Amniotic epithelial cell (primary cell): Measurements from ENCODE around the gene KCTD5.

Experiments
- DNase-seq: peaks from one replicate; pipeline ENCODE4 v3.0.0-alpha.2; 2010; ENCODE audit warnings: low read depth

KCTD5 gene

GRCh38 chr16:2726923-2727322 is 44.6 kb downstream of the KCTD5 start:
- no peak for DNase-seq

- no peak for DNase-seq
These were observed 45.7 kb downstream of the KCTD5 start for GRCh38 chr16:2728034-2728433.

GRCh38 chr16:2734844-2735515 is 52.7 kb downstream of the KCTD5 start:
- peak; percentile 7 for DNase-seq

GRCh38 chr16:2736476-2737237 is 54.3 kb downstream of the KCTD5 start:
- DNase-seq, result no peak

GRCh38 chr16:2737238-2737605 is 54.9 kb downstream of the KCTD5 start:
- DNase-seq, result no peak

GRCh38 chr16:2737895-2738418 is 55.6 kb downstream of the KCTD5 start:
- no peak for DNase-seq

GRCh38 chr16:2738615-2739014 is 56.3 kb downstream of the KCTD5 start:
- DNase-seq, result no peak

- no peak for DNase-seq
These were observed 57.5 kb downstream of the KCTD5 start for GRCh38 chr16:2739625-2740430.

- DNase-seq, result no peak
These were observed 58.2 kb downstream of the KCTD5 start for GRCh38 chr16:2740476-2740875.

GRCh38 chr16:2741168-2741567 is 58.8 kb downstream of the KCTD5 start:
- no peak for DNase-seq

GRCh38 chr16:2742323-2743006 is 60.1 kb downstream of the KCTD5 start:
- DNase-seq, result no peak

- DNase-seq, result no peak
These were observed 60.9 kb downstream of the KCTD5 start for GRCh38 chr16:2743007-2743810.

GRCh38 chr16:2744711-2745110 is 62.4 kb downstream of the KCTD5 start:
- DNase-seq, result no peak

- DNase-seq, result no peak
These were observed 63.0 kb downstream of the KCTD5 start for GRCh38 chr16:2745116-2745890.

- DNase-seq, result no peak
These were observed 63.6 kb downstream of the KCTD5 start for GRCh38 chr16:2745961-2746360.

GRCh38 chr16:2748757-2749455 is 66.6 kb downstream of the KCTD5 start:
- no peak for DNase-seq

- no peak for DNase-seq
These were observed 67.2 kb downstream of the KCTD5 start for GRCh38 chr16:2749476-2749875.

GRCh38 chr16:2749936-2750335 is 67.6 kb downstream of the KCTD5 start:
- no peak for DNase-seq

GRCh38 chr16:2751577-2752034 is 69.3 kb downstream of the KCTD5 start:
- DNase-seq, result peak; percentile 35
